Measurements from ENCODE around the gene CDCA4.

Gene CDCA4

DNA sequence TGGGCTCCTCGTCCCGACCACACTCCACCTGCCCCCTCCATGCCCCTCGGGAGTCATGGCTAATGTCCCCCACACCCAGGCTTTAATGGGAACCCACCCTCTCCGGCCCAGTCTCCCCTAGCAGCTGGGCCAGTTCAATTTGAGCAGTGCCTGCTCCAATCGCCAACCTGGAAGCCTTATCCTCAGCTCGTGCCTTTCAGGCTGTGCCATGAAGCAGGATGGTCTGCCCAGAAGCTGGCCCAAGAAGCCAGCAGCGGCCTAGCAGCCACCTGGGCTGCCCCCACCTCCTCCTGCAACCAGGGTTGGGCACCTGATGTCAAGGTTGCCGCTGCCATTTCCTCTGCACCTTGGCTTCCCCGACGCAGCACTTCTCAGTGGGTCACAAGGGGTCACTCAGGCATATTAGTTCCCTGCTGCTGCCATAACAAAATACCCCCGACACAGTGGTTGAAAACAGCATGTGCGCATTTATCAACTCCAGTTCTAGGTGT, 37.6 kb downstream of the CDCA4 start:
- Histone ChIP-seq H3K27me3 (ENCODE audit: control insufficient read depth, low read length) (peaks cover 29% of the 10 kb centered on the region), H3K9me2 (replicated peaks; ENCODE audit: control insufficient read depth, low read length) (no peaks in the 10 kb centered on the region), H3K79me2 (ENCODE audit: control insufficient read depth, low read length) (no peaks in the 10 kb centered on the region), H4K20me1 (ENCODE audit: control insufficient read depth, insufficient read depth, low read depth, low read length) (no peaks in the 10 kb centered on the region), H3K36me3 (ENCODE audit: control insufficient read depth, low read length) (no peaks in the 10 kb centered on the region), H3K4me1 (ENCODE audit: control insufficient read depth, low read length) (peaks cover 20% of the 10 kb centered on the region), H3K27ac (ENCODE audit: low read depth, low read length) (no peak overlapping the region), H3K9me3 (ENCODE audit: control insufficient read depth, insufficient read depth, low read length) (no peaks in the 10 kb centered on the region), H3K4me3 (ENCODE audit: low read length) (no peak overlapping the region), H3K4me2 (ENCODE audit: low read length) (no peak overlapping the region), H3F3A (ENCODE audit: control insufficient read depth, insufficient read depth) (no peaks in the 10 kb centered on the region)
- TF ChIP-seq, protein P1, sequence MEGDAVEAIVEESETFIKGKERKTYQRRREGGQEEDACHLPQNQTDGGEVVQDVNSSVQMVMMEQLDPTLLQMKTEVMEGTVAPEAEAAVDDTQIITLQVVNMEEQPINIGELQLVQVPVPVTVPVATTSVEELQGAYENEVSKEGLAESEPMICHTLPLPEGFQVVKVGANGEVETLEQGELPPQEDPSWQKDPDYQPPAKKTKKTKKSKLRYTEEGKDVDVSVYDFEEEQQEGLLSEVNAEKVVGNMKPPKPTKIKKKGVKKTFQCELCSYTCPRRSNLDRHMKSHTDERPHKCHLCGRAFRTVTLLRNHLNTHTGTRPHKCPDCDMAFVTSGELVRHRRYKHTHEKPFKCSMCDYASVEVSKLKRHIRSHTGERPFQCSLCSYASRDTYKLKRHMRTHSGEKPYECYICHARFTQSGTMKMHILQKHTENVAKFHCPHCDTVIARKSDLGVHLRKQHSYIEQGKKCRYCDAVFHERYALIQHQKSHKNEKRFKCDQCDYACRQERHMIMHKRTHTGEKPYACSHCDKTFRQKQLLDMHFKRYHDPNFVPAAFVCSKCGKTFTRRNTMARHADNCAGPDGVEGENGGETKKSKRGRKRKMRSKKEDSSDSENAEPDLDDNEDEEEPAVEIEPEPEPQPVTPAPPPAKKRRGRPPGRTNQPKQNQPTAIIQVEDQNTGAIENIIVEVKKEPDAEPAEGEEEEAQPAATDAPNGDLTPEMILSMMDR (IDR thresholded peaks at IDR 0.05; ENCODE audit: low read depth, low read length, poor library complexity, severe bottlenecking), result no peak
- no peak for TF ChIP-seq EZH2phosphoT487 (IDR thresholded peaks at IDR 0.05; ENCODE audit: borderline replicate concordance, low read length)

DNA sequence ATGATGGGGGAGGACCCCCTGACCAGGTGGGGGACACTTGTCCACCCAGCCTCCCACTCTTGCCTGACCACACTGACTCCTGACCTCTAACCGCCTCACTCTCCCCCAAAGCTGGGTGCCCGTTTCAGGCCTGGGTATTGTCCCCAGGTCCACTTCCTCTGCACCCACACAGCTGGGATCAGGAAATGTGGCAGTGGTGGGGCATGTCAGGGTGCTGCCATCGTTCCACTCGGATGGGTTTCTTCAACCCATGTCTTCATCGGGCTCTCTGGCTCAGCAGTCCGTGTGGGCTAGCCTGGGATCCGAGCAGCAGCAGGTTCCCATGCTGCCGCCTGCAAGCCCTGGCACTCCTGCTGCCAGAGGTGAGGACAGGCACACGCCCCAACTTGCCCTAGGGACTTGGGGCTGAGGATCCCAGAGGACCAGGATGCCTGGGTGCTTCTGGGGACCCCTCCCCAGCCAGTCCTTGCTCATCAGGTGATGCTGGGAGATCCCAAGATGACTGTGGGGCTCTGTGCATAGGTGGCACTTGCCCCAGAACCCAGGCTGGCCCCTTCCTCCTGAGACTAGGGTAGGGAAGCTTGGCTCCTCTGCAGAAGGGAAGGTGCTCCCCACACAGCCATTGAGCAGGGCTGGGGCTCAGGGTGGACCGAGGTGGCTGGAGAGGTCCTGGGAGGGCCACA, 38.2 kb downstream of the CDCA4 start:
- H3K4me2 ChIP-seq (ENCODE audit: low read length), result no peak overlapping the region
- no peak for TF ChIP-seq EZH2phosphoT487 (IDR thresholded peaks at IDR 0.05; ENCODE audit: borderline replicate concordance, low read length)
- TF ChIP-seq, protein P1 (IDR thresholded peaks at IDR 0.05; ENCODE audit: low read depth, low read length, poor library complexity, severe bottlenecking), result no peak
- no peak overlapping the region for H3K4me3 ChIP-seq (ENCODE audit: low read length)
- peaks cover 32% of the 10 kb centered on the region for H3K27me3 ChIP-seq (ENCODE audit: control insufficient read depth, low read length)
- H3K36me3 ChIP-seq (ENCODE audit: control insufficient read depth, low read length), result no peaks in the 10 kb centered on the region
- H3F3A ChIP-seq (ENCODE audit: control insufficient read depth, insufficient read depth), result no peaks in the 10 kb centered on the region
- H3K79me2 ChIP-seq (ENCODE audit: control insufficient read depth, low read length), result no peaks in the 10 kb centered on the region
- H3K9me2 ChIP-seq (replicated peaks; ENCODE audit: control insufficient read depth, low read length), result no peaks in the 10 kb centered on the region
- no peaks in the 10 kb centered on the region for H3K9me3 ChIP-seq (ENCODE audit: control insufficient read depth, insufficient read depth, low read length)
- no peak overlapping the region for H3K27ac ChIP-seq (ENCODE audit: low read depth, low read length)
- H4K20me1 ChIP-seq (ENCODE audit: control insufficient read depth, insufficient read depth, low read depth, low read length), result no peaks in the 10 kb centered on the region
- H3K4me1 ChIP-seq (ENCODE audit: control insufficient read depth, low read length), result peaks cover 22% of the 10 kb centered on the region

DNA sequence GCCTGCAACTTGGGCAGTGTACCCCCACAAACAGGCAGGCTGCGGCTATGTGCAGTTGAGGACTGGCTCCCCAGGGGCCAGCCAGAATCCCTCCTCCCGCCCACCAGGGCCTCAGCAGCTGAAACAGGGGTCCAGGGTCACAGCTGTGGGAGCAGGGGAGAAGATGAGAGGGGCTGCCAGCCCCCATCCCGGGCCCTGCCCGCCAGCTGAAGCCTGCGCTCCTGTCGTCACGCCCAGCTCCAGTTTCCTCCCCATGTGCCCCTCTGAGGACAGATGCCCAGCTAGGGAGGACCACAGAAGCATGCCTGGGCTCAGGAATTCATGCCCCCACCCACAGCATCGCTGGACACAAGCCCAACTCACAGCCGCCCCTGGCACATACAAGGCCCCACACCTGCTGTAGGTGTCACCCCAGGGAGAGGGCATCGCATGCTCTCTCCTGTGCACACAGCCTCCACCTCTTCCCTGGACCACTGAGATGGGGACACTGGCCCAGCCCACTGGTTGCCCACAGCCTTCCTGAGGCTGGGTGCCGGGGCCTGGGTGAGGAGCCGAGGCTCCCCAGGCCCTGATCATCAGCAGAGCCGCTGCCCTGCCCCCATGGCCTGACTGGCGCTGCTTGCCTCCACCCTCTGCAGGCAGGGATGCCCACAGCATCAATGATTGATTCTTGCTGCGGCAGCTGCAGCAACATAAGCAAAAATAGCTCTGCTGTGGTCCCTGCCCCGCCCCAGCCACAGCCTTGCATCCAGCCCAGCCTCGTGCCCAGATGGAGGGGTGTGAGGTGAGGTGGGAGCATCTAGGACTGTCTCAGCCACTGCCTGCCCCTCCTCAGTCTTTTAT, 39.0 kb downstream of the CDCA4 start:
- Histone ChIP-seq H3K4me3 (ENCODE audit: low read length) (no peak overlapping the region), H3K4me2 (ENCODE audit: low read length) (no peak overlapping the region)

More for the DNA sequence above, 39.0 kb downstream of the CDCA4 start:
- Histone ChIP-seq H3F3A (ENCODE audit: control insufficient read depth, insufficient read depth) (no peaks in the 10 kb centered on the region), H3K9me3 (ENCODE audit: control insufficient read depth, insufficient read depth, low read length) (no peaks in the 10 kb centered on the region), H3K27me3 (ENCODE audit: control insufficient read depth, low read length) (peaks cover 39% of the 10 kb centered on the region), H3K79me2 (ENCODE audit: control insufficient read depth, low read length) (no peaks in the 10 kb centered on the region), H3K36me3 (ENCODE audit: control insufficient read depth, low read length) (no peaks in the 10 kb centered on the region), H3K27ac (ENCODE audit: low read depth, low read length) (no peak overlapping the region), H4K20me1 (ENCODE audit: control insufficient read depth, insufficient read depth, low read depth, low read length) (no peaks in the 10 kb centered on the region), H3K4me1 (ENCODE audit: control insufficient read depth, low read length) (peaks cover 21% of the 10 kb centered on the region), H3K9me2 (replicated peaks; ENCODE audit: control insufficient read depth, low read length) (no peaks in the 10 kb centered on the region)
- no peak for TF ChIP-seq EZH2phosphoT487 (IDR thresholded peaks at IDR 0.05; ENCODE audit: borderline replicate concordance, low read length)
